PFSK-1 (cell line): ENCODE results near the gene AKAP6.

Experiments
- FOXP2 ChIP-seq: optimal IDR thresholded peaks from 2 replicates; pipeline ENCODE3; 2011; ENCODE audit warnings: borderline replicate concordance, control low read depth, inconsistent platforms; ENCODE audit not compliant: insufficient read depth; ENCODE audit errors: extremely low read length, extremely low read depth
- POLR2AphosphoS5 ChIP-seq: IDR thresholded peaks from 2 replicates; pipeline ENCODE4 v1.6.1; 2012; ENCODE audit warnings: low read depth, mild to moderate bottlenecking, control low read depth, low read length, moderate library complexity
- REST ChIP-seq, 2 experiments: IDR thresholded peaks; 2 replicates each; pipeline versions ENCODE4 v1.6.1 to v1.8.0; 2011 to 2012; ENCODE audit warnings: low read depth in 2 of 2, low read length in 2 of 2, control low read depth in 1 of 2, inconsistent platforms in 1 of 2, mild to moderate bottlenecking in 1 of 2, moderate library complexity in 1 of 2; ENCODE audit not compliant: insufficient read depth in 1 of 2
- SIN3A ChIP-seq: IDR thresholded peaks from 2 replicates; pipeline ENCODE4 v1.6.1; 2012; ENCODE audit warnings: mild to moderate bottlenecking, low read length, moderate library complexity, borderline replicate concordance; ENCODE audit not compliant: insufficient read depth
- TAF1 ChIP-seq: IDR thresholded peaks from 2 replicates; pipeline ENCODE4 v1.6.1; 2012; ENCODE audit warnings: low read length, control low read depth, borderline replicate concordance; ENCODE audit not compliant: insufficient read depth

Gene AKAP6

GRCh38 chr14:32408018-32408417 lies 78.9 kb downstream of the AKAP6 start:
- TF ChIP-seq REST (IDR thresholded peaks at IDR 0.05; ENCODE audit: insufficient read depth in 1 of 2, low read depth in 2 of 2, low read length in 2 of 2), result no peak
- TF ChIP-seq FOXP2, result no peak
- no peak for TF ChIP-seq POLR2AphosphoS5
- TF ChIP-seq SIN3A, result no peak
- no peak for TF ChIP-seq TAF1

GRCh38 chr14:32412103-32412502 lies 83.0 kb downstream of the AKAP6 start:
- TF ChIP-seq SIN3A, result no peak
- no peak for TF ChIP-seq REST (IDR thresholded peaks at IDR 0.05; ENCODE audit: insufficient read depth in 1 of 2, low read depth in 2 of 2, low read length in 2 of 2)
- no peak for TF ChIP-seq TAF1
- TF ChIP-seq FOXP2, result no peak
- TF ChIP-seq POLR2AphosphoS5, result no peak

GRCh38 chr14:32412532-32412931 lies 83.4 kb downstream of the AKAP6 start:
- TF ChIP-seq FOXP2 (no peak), REST (IDR thresholded peaks at IDR 0.05; ENCODE audit: insufficient read depth in 1 of 2, low read depth in 2 of 2, low read length in 2 of 2) (no peak), TAF1 (no peak), SIN3A (no peak), POLR2AphosphoS5 (no peak)

- TF ChIP-seq TAF1 (no peak), FOXP2 (no peak), SIN3A (no peak), REST (IDR thresholded peaks at IDR 0.05; ENCODE audit: insufficient read depth in 1 of 2, low read depth in 2 of 2, low read length in 2 of 2) (no peak), POLR2AphosphoS5 (no peak)
Measured at GRCh38 chr14:32413967-32414640, 85.0 kb downstream of the AKAP6 start.

GRCh38 chr14:32414808-32415255 lies 85.7 kb downstream of the AKAP6 start:
- TF ChIP-seq SIN3A (no peak), REST (IDR thresholded peaks at IDR 0.05; ENCODE audit: insufficient read depth in 1 of 2, low read depth in 2 of 2, low read length in 2 of 2) (no peak), FOXP2 (no peak), TAF1 (no peak), POLR2AphosphoS5 (no peak)
